Activated T-cell treated with anti-CD3 and anti-CD28 coated beads, Interleukin-2, amount 50 U/mL, for 1 hour (primary cell): ENCODE measurements around the gene CPED1.
"Not testable (repeated sequence)": the region's sequence is repeated elsewhere in the genome, so short reads cannot be mapped to it uniquely, and the experiment has no call there.

Experiments used
- DNase-seq: peaks from one replicate; pipeline ENCODE4 v3.0.0-alpha.2; 2020

CPED1 gene

GRCh38 chr7:121075424-121075841 is 86.9 kb downstream of the CPED1 start:
- not testable (repeated sequence) for DNase-seq

DNA sequence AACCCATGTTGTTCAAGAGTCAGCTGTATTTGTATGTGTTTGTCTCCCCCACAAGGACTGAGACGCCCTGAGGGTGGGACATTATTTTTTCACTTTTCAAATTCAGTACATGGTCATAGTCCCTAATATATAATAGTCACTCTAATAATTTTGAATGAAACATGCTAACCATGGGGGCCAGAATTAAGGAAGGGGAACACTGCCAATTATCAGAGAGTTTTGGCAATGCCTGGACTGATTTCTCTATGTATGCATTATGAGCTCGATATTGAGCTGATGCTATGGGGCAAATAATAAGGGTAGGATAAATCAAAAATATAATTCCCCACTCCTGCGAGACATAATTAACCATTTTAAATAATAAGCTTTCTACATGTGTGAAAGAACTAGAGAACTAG is 87.4 kb downstream of the CPED1 start:
- no peak for DNase-seq

DNA sequence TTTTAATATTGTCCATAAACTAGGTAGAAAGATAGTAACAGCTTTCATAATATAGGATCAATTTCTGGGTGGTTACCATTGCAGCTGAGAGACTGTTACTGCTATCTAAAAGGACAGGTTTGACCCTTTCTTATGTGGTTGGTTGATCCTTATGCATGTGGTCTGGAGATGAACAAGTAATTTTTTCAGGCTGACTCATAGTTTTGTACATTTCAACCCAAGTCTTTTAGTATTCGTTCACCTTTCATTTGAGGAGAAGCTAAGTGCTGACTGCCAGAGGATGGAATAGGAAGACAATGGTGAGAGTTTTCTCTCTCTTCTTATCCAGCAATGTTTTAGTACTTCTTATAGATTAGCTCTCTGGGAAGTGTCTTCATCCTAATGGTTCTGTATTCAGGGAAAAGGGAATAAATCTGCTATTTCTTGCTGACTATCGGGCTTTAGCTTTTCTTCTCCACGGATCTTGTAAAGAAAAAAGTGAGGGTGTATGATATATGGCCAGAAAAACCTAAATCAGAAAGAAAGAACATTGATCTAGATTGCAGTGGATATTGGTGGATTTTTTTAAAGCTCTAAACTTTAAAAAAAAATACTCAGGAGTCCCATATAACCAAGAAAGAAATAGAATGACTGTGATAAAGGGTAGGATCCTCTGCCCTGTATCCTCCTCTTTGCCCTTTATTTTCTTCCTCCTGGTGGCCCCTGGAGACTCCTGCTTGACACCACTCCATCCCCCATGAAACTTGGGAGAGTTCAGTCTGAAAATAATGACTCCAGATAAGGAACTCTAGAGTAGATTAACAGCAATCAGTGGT is 88.0 kb downstream of the CPED1 start:
- no peak for DNase-seq

DNA sequence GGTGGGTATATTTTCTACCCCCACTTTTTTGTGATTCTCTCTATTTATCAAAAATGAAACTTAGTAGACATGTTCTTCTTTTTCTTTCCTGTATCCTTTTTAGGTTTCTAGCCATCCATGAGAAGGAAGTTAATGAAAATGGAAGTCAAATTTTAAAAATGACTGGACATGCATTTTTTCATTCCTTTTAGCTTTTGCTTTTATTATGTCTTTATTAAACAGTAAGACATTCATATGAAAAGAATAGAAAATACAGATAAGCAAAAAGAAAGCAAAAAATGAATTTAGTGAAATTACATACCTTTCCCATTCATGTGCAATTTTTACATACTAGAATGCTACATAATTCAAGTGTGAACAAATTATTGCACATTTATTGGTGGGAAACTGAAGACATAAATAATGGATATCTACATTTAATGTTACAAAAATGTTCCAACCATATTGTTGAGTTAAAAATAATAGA is 88.7 kb downstream of the CPED1 start:
- DNase-seq, result no peak

- no peak for DNase-seq
Observed at GRCh38 chr7:121078701-121079227, 90.3 kb downstream of the CPED1 start.

- DNase-seq, result no peak
Observed at GRCh38 chr7:121079425-121080169, 91.1 kb downstream of the CPED1 start.

- DNase-seq, result no peak
Observed at GRCh38 chr7:121080257-121080912, 91.9 kb downstream of the CPED1 start.

DNA sequence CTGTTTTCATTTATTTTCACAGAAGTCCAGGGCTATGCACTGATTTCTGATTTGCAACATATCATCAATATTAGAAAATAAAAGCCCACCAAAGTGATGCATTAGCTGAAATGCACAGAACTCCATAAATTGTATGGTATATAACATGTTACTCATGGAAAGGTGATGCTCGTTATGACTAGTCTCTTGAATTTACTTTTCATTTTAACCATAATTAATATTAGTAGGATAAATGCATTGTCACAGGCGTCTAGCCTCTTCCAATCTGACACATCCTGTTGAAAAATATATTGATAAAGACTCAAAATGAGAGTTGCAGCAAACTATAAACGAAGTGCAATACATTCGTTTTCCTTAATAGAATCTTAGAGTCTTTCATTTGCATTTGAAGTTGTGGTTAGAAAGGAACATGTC is 92.4 kb downstream of the CPED1 start:
- DNase-seq, result no peak

GRCh38 chr7:121081327-121081936 is 92.9 kb downstream of the CPED1 start:
- no peak for DNase-seq

DNA sequence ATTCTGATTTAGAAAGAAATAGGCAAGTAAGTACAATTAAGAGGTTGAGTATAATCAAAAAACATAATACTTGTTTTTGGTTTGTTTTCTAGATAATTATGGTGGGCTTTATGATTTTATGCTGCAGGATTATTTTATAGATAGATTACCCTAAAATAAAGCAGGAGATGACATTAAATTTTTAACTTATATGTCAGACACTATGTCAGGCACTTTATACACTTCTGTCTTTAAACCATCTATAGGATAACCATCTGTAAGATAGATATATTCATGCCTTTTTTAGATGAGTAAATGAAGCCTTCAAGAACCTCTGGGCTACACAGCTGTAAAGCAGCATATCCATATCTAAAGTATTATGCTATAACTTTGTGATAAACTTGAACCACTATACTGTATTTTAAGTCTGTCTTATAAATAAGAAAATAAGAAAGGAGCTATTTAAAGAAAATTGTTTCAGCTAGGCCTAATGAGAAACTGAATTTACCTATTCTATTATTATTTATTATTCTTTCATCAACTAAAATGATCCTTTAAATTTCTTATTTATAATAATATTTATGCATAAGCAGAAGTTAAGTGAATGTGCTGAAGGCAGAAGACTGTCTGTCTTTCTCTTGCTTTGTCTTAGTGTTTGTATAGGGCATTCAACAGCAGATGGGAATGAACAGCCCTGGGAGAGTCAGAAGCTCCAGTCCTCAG is 94.0 kb downstream of the CPED1 start:
- no peak for DNase-seq

DNA sequence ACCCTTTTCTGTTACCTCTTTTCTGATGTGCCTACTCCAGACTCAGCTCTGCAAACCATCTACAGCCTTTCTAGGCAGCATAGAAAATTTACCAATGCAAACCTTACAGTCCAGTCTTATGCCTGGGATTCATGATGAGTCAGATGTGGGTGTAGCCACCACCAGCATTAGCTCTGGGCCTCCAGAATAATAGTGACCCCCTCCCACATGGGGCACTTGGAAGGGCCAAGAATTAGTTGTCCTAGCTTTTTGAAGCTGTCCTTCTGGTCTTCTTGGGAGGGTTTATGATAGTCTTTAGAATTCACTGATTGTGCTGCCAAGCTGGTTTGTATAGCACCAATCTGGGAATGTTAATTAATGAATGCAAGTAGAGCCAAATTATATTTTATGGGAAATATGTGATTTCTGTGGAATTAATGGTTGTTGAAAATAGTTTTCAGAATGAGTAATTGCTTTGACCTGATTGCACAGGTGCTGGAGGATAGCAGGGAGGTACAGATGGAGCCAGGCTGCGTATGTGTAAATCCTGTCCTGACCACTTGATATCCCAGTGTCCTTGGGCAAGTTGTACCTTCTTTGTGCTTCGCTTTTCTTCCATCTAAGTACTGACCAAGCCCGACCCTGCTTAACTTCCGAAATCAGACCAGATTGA is 94.8 kb downstream of the CPED1 start:
- no peak for DNase-seq

- DNase-seq, result no peak
Observed at GRCh38 chr7:121083790-121084251, 95.3 kb downstream of the CPED1 start.

DNA sequence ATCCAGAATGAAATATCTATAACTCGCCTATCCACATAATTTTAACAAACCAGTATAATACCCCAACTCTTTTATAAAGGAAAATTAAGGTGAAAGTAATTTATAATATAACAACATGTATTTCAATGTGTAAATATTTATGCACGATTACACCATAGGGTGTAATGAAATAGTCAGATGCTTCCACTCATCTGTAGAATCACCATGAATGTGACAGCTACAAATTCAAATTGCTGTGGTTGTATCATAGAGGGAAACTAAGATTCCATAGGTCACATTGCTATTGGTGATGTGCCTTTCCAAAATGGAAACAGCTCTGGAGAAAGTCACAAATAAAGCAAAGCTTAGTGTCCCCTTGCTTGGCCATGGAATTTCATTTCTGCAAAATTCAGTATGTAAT is 95.7 kb downstream of the CPED1 start:
- no peak for DNase-seq

DNA sequence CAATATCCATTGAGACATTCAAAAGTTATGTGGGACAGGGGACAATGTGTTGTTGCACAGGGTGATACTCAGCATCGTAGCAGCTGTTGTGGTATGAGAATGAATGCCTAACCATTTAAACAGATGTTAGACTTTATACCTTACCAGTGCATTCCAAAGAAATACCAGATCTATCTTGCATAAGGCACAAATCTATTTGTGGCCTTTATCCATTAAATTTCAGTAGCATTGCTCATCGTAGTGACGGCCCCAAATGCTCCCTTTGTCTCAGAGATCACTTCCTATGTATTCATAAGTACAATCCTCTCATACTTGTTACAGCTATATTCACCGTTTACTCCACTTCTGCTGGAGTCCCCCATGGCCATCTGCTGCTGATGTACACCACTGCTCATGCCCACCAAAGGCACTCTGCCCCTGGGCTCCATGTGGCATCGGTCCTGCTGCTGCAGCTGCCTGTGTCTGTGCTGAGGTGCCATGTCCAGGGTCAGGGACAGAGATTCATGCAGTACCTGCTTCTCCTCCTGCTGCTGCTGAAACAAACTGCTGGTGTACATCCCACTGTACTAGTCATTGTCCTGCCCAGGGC is 96.3 kb downstream of the CPED1 start:
- no peak for DNase-seq

DNA sequence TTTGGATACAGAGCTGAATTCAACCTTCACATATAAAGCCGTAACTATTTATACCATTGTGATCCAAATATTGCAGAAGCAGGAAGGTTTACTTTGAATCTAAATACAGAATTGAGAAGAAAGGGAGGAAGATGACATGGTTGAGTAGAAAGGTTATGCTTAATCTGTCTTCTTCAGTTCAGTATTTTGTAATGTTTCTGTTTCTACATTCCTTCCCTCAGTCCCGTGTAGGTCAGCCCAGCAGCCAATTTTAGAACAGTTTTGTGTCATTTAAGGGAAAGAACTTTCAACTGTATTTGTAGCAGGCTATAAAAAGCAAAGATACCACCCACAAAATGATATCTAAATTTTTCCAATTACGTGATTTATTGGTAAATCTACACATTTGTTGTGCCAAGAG is 97.4 kb downstream of the CPED1 start:
- DNase-seq, result no peak

DNA sequence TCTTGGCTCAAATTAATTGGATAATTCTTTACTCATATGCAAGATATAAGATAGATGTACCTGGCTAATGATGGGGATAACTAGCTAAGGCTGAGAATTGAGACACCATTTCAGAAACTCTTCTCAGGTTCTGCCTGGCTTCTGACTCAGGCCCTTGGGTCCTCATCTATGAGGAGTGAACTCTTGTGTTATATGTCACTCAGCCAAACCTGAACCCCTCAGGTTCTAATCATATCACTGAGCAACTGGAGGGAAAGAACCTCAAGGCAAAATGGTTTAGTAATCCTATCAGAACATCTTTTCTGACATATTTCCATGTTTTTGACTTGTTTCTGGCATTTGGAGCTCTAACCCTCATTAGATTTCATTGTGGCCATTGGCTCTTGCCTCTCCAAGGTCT is 100.4 kb downstream of the CPED1 start:
- DNase-seq, result no peak

DNA sequence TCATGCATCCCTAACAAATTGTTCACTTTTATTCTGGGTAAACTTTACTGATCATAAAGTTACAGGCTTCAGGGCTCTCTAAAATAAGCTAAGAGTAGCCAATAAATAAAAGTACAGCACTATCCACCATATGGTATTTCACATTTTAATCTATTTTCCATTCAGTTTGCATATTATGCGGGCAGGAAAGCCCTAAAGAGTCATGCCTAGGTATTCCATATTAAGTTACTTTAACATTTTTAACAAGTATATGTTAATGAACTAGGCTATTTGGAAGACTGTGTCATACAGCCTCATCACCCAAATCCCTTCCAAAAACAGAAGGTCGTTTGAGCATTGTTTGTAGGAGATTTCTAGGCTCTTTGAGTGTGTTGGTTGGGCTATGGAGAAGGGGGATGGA is 106.3 kb downstream of the CPED1 start:
- no peak for DNase-seq

GRCh38 chr7:121097577-121097976 is 109.1 kb downstream of the CPED1 start:
- no peak for DNase-seq

GRCh38 chr7:121099572-121099971 is 111.1 kb downstream of the CPED1 start:
- DNase-seq, result no peak

- no peak for DNase-seq
Observed at GRCh38 chr7:121101083-121101482, 112.6 kb downstream of the CPED1 start.

DNA sequence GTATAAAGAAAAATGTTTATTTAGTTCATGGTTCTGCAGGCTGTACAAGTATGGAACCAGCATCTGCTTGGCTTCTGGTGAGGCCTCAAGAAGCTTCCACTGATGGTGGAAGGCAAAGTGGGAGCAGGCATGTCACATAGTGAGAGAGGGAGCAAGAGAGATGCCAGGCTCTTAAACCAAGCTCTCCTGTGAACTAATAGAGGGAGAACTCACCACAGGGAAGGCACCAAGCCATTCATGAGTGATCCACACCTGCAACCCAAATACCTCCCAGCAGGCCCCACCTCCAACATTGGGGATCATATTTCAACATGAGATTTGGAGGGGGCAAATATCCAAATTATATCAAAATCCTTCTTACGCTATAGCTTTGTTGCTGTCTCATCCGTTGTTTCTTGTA is 113.1 kb downstream of the CPED1 start:
- DNase-seq, result no peak
